Measurements from ENCODE around the gene OSBP2. TPM values are rescaled to one million over a fixed set of nuclear protein-coding genes. Genes with fewer than 3 reads are reported as not detected.

OSBP2 gene
- polyA plus RNA-seq, 1 donor (not counting 4 experiments of a cell fraction or from before 2014, with no cell fraction given) = 3.0 TPM

- dilution Hi-C loops (cut with MboI; ENCODE audit: extremely low pct_ligation_motif_present, low sequenced_read_pairs) = no loop called here
- FAIRE-seq = no peak
- no peaks in the 10 kb centered on the region for H3K79me2 ChIP-seq (ENCODE audit: control insufficient read depth, insufficient read depth, low read length)
These were observed 199.0 kb downstream of the OSBP2 start for GRCh38 chr22:30893434-30894370.

GRCh38 chr22:30894371-30894740, 199.7 kb downstream of the OSBP2 start:
- dilution Hi-C loops (cut with MboI; ENCODE audit: extremely low pct_ligation_motif_present, low sequenced_read_pairs) = no loop called here
- Histone ChIP-seq H3K9ac (ENCODE audit: control insufficient read depth, extremely low read depth, insufficient read depth, low read length) (no peak overlapping the region), H3K4me2 (ENCODE audit: control insufficient read depth, extremely low read depth, insufficient read depth, low read depth, low read length) (no peak overlapping the region), H3K79me2 (ENCODE audit: control insufficient read depth, insufficient read depth, low read length) (no peaks in the 10 kb centered on the region), H4K20me1 (ENCODE audit: control insufficient read depth, extremely low read depth, insufficient read depth, low read length) (no peaks in the 10 kb centered on the region), H3K36me3 (ENCODE audit: control insufficient read depth in 2 of 2, extremely low read depth in 1 of 2, insufficient read depth in 2 of 2, low read length in 2 of 2) (peaks cover 0 to 26% of the 10 kb centered on the region in 2 experiments), H3K9me1 (ENCODE audit: control insufficient read depth, extremely low read depth, insufficient read depth, low read length) (no peaks in the 10 kb centered on the region), H2AFZ (ENCODE audit: control insufficient read depth, low read length) (no peak overlapping the region), H3K9me3 (ENCODE audit: control insufficient read depth, low read depth, low read length) (no peaks in the 10 kb centered on the region), H3K4me1 (ENCODE audit: control insufficient read depth, extremely low read depth, insufficient read depth, low read length) (no peaks in the 10 kb centered on the region), H3K4me3 (ENCODE audit: control insufficient read depth in 2 of 3, extremely low read depth in 1 of 3, insufficient read depth in 2 of 3, low read depth in 1 of 3, low read length in 3 of 3) (no peak overlapping the region), H3K27ac (ENCODE audit: control insufficient read depth, insufficient read depth, low read length) (no peak overlapping the region), H3K27me3 (ENCODE audit: control insufficient read depth, extremely low read depth, insufficient read depth, low read length) (no peaks in the 10 kb centered on the region)
- DNase-seq (ENCODE audit: low read depth, low spot score) (no peak), FAIRE-seq (no peak)
- TF ChIP-seq EZH2 (IDR thresholded peaks at IDR 0.05; ENCODE audit: low read length) (no peak), CTCF (optimal IDR thresholded peaks at IDR 0.05 in 1 of 3, IDR thresholded peaks at IDR 0.05 in 1 of 3, conservative IDR thresholded peaks at IDR 0.05 in 1 of 3; ENCODE audit: extremely low read depth in 1 of 3, insufficient read depth in 2 of 3, low read length in 3 of 3) (no peak)

More at GRCh38 chr22:30893434-30894370, 199.0 kb downstream of the OSBP2 start:
- H3K4me1 ChIP-seq (ENCODE audit: control insufficient read depth, extremely low read depth, insufficient read depth, low read length) = no peaks in the 10 kb centered on the region
- peaks cover 0 to 28% of the 10 kb centered on the region in 2 experiments for H3K36me3 ChIP-seq (ENCODE audit: control insufficient read depth in 2 of 2, extremely low read depth in 1 of 2, insufficient read depth in 2 of 2, low read length in 2 of 2)
- H3K4me2 ChIP-seq (ENCODE audit: control insufficient read depth, extremely low read depth, insufficient read depth, low read depth, low read length) = no peak overlapping the region
- H4K20me1 ChIP-seq (ENCODE audit: control insufficient read depth, extremely low read depth, insufficient read depth, low read length) = no peaks in the 10 kb centered on the region
- H3K9ac ChIP-seq (ENCODE audit: control insufficient read depth, extremely low read depth, insufficient read depth, low read length) = no peak overlapping the region
- no peak overlapping the region for H3K27ac ChIP-seq (ENCODE audit: control insufficient read depth, insufficient read depth, low read length)
- H3K27me3 ChIP-seq (ENCODE audit: control insufficient read depth, extremely low read depth, insufficient read depth, low read length) = no peaks in the 10 kb centered on the region
- H3K9me3 ChIP-seq (ENCODE audit: control insufficient read depth, low read depth, low read length) = no peaks in the 10 kb centered on the region
- H2AFZ ChIP-seq (ENCODE audit: control insufficient read depth, low read length) = no peak overlapping the region
- no peaks in the 10 kb centered on the region for H3K9me1 ChIP-seq (ENCODE audit: control insufficient read depth, extremely low read depth, insufficient read depth, low read length)
- DNase-seq (ENCODE audit: low read depth, low spot score) = no peak
- TF ChIP-seq CTCF (optimal IDR thresholded peaks at IDR 0.05 in 1 of 3, IDR thresholded peaks at IDR 0.05 in 1 of 3, conservative IDR thresholded peaks at IDR 0.05 in 1 of 3; ENCODE audit: extremely low read depth in 1 of 3, insufficient read depth in 2 of 3, low read length in 3 of 3) = no peak
- TF ChIP-seq EZH2 (IDR thresholded peaks at IDR 0.05; ENCODE audit: low read length) = no peak
- no peak overlapping the region for H3K4me3 ChIP-seq (ENCODE audit: control insufficient read depth in 2 of 3, extremely low read depth in 1 of 3, insufficient read depth in 2 of 3, low read depth in 1 of 3, low read length in 3 of 3)

All from keratinocyte (primary cell).